GM19324 (cell line): ENCODE results near the gene NXN.
"Not testable (repeated sequence)": the region's sequence is repeated elsewhere in the genome, so short reads cannot be mapped to it uniquely, and the experiment has no call there.

Source experiments
- ATAC-seq: cut with Tn5 transposase; IDR thresholded peaks from one replicate; pipeline ENCODE4 v1.9.1; 2021; ENCODE audit warnings: mild to moderate bottlenecking, moderate library complexity; ENCODE audit not compliant: unreplicated experiment, low FRiP score

The NXN gene

GRCh38 chr17:924711-925475 is 54.7 kb downstream of the NXN start:
- no peak for ATAC-seq

- ATAC-seq = not testable (repeated sequence)
Observed at GRCh38 chr17:924306-924705, 55.3 kb downstream of the NXN start.

GRCh38 chr17:923633-924032 is 55.9 kb downstream of the NXN start:
- ATAC-seq = no peak

GRCh38 chr17:921161-921560 is 58.4 kb downstream of the NXN start:
- no peak for ATAC-seq

GRCh38 chr17:920190-920589 is 59.4 kb downstream of the NXN start:
- ATAC-seq = no peak

GRCh38 chr17:917941-918740 is 61.4 kb downstream of the NXN start:
- ATAC-seq = no peak

GRCh38 chr17:917391-917811 is 62.2 kb downstream of the NXN start:
- no peak for ATAC-seq

- ATAC-seq = no peak
Observed at GRCh38 chr17:916315-916714, 63.3 kb downstream of the NXN start.

GRCh38 chr17:915538-916201 is 63.9 kb downstream of the NXN start:
- ATAC-seq = no peak

- no peak for ATAC-seq
Observed at GRCh38 chr17:914561-914960, 65.0 kb downstream of the NXN start.

GRCh38 chr17:913207-913606 is 66.4 kb downstream of the NXN start:
- ATAC-seq = no peak

GRCh38 chr17:909642-910323 is 69.8 kb downstream of the NXN start:
- no peak for ATAC-seq

- ATAC-seq = no peak
Observed at GRCh38 chr17:907725-908124, 71.9 kb downstream of the NXN start.

GRCh38 chr17:905708-906107 is 73.9 kb downstream of the NXN start:
- not testable (repeated sequence) for ATAC-seq

- no peak for ATAC-seq
Observed at GRCh38 chr17:903691-904481, 75.7 kb downstream of the NXN start.

- no peak for ATAC-seq
Observed at GRCh38 chr17:902463-902862, 77.1 kb downstream of the NXN start.

- no peak for ATAC-seq
Observed at GRCh38 chr17:901964-902363, 77.6 kb downstream of the NXN start.

GRCh38 chr17:901191-901950 is 78.2 kb downstream of the NXN start:
- ATAC-seq = no peak

- ATAC-seq = no peak
Observed at GRCh38 chr17:900336-900934, 79.1 kb downstream of the NXN start.
